Vagina (tissue), 2 donors: ENCODE measurements around the gene RPS6KA2. TPM values are rescaled to one million over a fixed set of nuclear protein-coding genes. Genes with fewer than 3 reads are reported as not detected.

Experiments used
- DNase-seq, 2 donors: peaks; one replicate each; pipeline ENCODE4 v3.0.0-alpha.2; 2017; ENCODE audit errors: extremely low spot score in 2 of 2
- H3K27ac ChIP-seq: fragments of 200-600 bp; sonication (generic); one replicate; pipeline ENCODE4 v1.5.1; 2019
- H3K27me3 ChIP-seq: fragments of 200-600 bp; sonication (generic); one replicate; pipeline ENCODE4 v1.5.1; 2019
- H3K36me3 ChIP-seq, 2 donors: fragments of 200-600 bp; sonication (generic); one replicate each; pipeline ENCODE4 v1.5.1; 2017 to 2019
- H3K4me1 ChIP-seq: fragments of 200-600 bp; sonication (generic); one replicate; pipeline ENCODE4 v1.5.1; 2019
- H3K4me3 ChIP-seq, 2 donors: fragments of 200-600 bp; sonication (generic); 1 replicate in 1 of 2; 2 replicates in 1 of 2; pipeline ENCODE4 v1.5.1; 2016 to 2019
- H3K9me3 ChIP-seq: fragments of 200-600 bp; sonication (generic); one replicate; pipeline ENCODE4 v1.5.1; 2019
- POLR2A ChIP-seq, 2 donors: fragments of 450-650 bp; IDR thresholded peaks; one replicate each; pipeline ENCODE4 v1.6.1; 2017; ENCODE audit warnings: antibody characterized with exemption in 2 of 2, mild to moderate bottlenecking in 2 of 2, moderate library complexity in 2 of 2
- POLR2AphosphoS5 ChIP-seq, 2 donors: sonication (generic); formaldehyde crosslinking; IDR thresholded peaks; one replicate each; pipeline ENCODE4 v1.9.0; 2017; ENCODE audit warnings: antibody characterized with exemption in 2 of 2, mild to moderate bottlenecking in 2 of 2, low read depth in 1 of 2; ENCODE audit not compliant: insufficient read depth in 1 of 2
- intact Hi-C: fragments of 100-400 bp; cut with DNase I; formaldehyde crosslinking; loops from one replicate; pipeline ENCODE4 v1.15.1; 2023
- total RNA-seq: library from RNA; depleted of rRNA; stranded (reverse); fragments of >200 nt; gene quantifications from one replicate; pipeline ENCODE4 v1.2.3, GENCODE V29; 2016
- TF ChIP-seq, protein P1 (sequence below), 3 experiments: fragments of 450-650 bp in 2 of 3; fragments of 200-600 bp in 1 of 3; sonication (generic) in 1 of 3; IDR thresholded peaks; one replicate each; pipeline ENCODE4 v1.5.1; 2017 to 2019; ENCODE audit warnings: antibody characterized with exemption in 3 of 3, mild to moderate bottlenecking in 2 of 3, moderate library complexity in 2 of 3

Gene RPS6KA2
- total RNA-seq, 1 donor from 2014 or later, result 65.1 TPM

- no peaks in the 10 kb centered on the region for H3K27me3 ChIP-seq
- no peak overlapping the region for H3K27ac ChIP-seq
- TF ChIP-seq POLR2A (IDR thresholded peaks at IDR 0.05) (no peak), POLR2AphosphoS5 (IDR thresholded peaks at IDR 0.05; ENCODE audit: insufficient read depth in 1 of 2, low read depth in 1 of 2) (no peak)
- TF ChIP-seq, protein P1, sequence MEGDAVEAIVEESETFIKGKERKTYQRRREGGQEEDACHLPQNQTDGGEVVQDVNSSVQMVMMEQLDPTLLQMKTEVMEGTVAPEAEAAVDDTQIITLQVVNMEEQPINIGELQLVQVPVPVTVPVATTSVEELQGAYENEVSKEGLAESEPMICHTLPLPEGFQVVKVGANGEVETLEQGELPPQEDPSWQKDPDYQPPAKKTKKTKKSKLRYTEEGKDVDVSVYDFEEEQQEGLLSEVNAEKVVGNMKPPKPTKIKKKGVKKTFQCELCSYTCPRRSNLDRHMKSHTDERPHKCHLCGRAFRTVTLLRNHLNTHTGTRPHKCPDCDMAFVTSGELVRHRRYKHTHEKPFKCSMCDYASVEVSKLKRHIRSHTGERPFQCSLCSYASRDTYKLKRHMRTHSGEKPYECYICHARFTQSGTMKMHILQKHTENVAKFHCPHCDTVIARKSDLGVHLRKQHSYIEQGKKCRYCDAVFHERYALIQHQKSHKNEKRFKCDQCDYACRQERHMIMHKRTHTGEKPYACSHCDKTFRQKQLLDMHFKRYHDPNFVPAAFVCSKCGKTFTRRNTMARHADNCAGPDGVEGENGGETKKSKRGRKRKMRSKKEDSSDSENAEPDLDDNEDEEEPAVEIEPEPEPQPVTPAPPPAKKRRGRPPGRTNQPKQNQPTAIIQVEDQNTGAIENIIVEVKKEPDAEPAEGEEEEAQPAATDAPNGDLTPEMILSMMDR (IDR thresholded peaks at IDR 0.05), result no peak
- H3K36me3 ChIP-seq, result peaks cover 0 to 6% of the 10 kb centered on the region in 2 donors
- peaks cover 4% of the 10 kb centered on the region for H3K4me1 ChIP-seq
- H3K4me3 ChIP-seq, result no peak overlapping the region
- no peak for DNase-seq
- intact Hi-C loops, result no loop called here
- H3K9me3 ChIP-seq, result no peaks in the 10 kb centered on the region
These were observed 166.3 kb downstream of the RPS6KA2 start for GRCh38 chr6:166460473-166461437.

- TF ChIP-seq POLR2AphosphoS5 (IDR thresholded peaks at IDR 0.05; ENCODE audit: insufficient read depth in 1 of 2, low read depth in 1 of 2) (no peak), POLR2A (IDR thresholded peaks at IDR 0.05) (no peak)
- TF ChIP-seq, protein P1 (IDR thresholded peaks at IDR 0.05), result no peak
- H3K27me3 ChIP-seq, result no peaks in the 10 kb centered on the region
- DNase-seq, result no peak
- no peak overlapping the region for H3K4me3 ChIP-seq
- H3K9me3 ChIP-seq, result no peaks in the 10 kb centered on the region
- no peak overlapping the region for H3K27ac ChIP-seq
- H3K36me3 ChIP-seq, result peaks cover 0 to 6% of the 10 kb centered on the region in 2 donors
- no peaks in the 10 kb centered on the region for H3K4me1 ChIP-seq
- intact Hi-C loops, result no loop called here
These were observed 167.1 kb downstream of the RPS6KA2 start for GRCh38 chr6:166459906-166460305.

DNA sequence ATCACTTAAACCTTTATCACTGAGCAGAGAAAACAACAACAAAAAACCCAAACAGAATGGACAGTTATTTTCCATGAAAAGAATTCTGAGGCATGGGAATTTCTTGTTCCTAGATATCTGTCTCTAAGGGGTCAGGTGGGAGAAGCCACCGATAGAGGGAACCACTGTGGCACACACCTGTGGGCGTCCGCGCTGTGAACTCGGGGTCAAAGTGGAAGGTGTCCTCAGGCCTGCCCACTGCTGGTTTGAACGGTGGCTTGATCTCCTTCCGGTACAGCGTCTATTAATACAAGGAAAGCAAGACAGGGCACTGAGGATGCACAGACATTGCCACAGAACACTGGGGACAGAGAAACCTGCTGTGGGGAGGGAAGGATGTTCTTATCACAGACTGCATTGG lies 167.8 kb downstream of the RPS6KA2 start:
- DNase-seq, result no peak
- intact Hi-C loops, result no loop called here
- H3K4me1 ChIP-seq, result no peaks in the 10 kb centered on the region
- H3K36me3 ChIP-seq, result peaks cover 0 to 6% of the 10 kb centered on the region in 2 donors
- H3K27me3 ChIP-seq, result no peaks in the 10 kb centered on the region
- no peak overlapping the region for H3K27ac ChIP-seq
- TF ChIP-seq, protein P1 (IDR thresholded peaks at IDR 0.05), result no peak
- TF ChIP-seq POLR2AphosphoS5 (IDR thresholded peaks at IDR 0.05; ENCODE audit: insufficient read depth in 1 of 2, low read depth in 1 of 2) (no peak), POLR2A (IDR thresholded peaks at IDR 0.05) (no peak)
- no peak overlapping the region for H3K4me3 ChIP-seq
- H3K9me3 ChIP-seq, result no peaks in the 10 kb centered on the region

- Histone ChIP-seq H3K4me3 (no peak overlapping the region), H3K4me1 (no peaks in the 10 kb centered on the region), H3K27ac (no peak overlapping the region), H3K27me3 (no peaks in the 10 kb centered on the region), H3K36me3 (no peaks in the 10 kb centered on the region), H3K9me3 (no peaks in the 10 kb centered on the region)
- TF ChIP-seq POLR2A (IDR thresholded peaks at IDR 0.05) (no peak), POLR2AphosphoS5 (IDR thresholded peaks at IDR 0.05; ENCODE audit: insufficient read depth in 1 of 2, low read depth in 1 of 2) (peak in 1 of 2 donors; percentile 12)
- TF ChIP-seq, protein P1 (IDR thresholded peaks at IDR 0.05), result no peak
- DNase-seq, result no peak
- intact Hi-C loops, result no loop called here
These were observed 170.5 kb downstream of the RPS6KA2 start for GRCh38 chr6:166456395-166457156.
